MM.1S (cell line): ENCODE data around the gene TPD52L2.

ENCODE experiments used
- DNase-seq: peaks from one replicate; pipeline ENCODE4 v3.0.0-alpha.2; 2015
- H2AFZ ChIP-seq: fragments of 300-600 bp; sonication (generic); 2 replicates; pipeline ENCODE4 v1.6.0; 2016; ENCODE audit warnings: antibody characterized with exemption, low read length
- H3F3A ChIP-seq: fragments of 300-600 bp; sonication (generic); 2 replicates; pipeline ENCODE4 v1.6.1; 2016; ENCODE audit warnings: mild to moderate bottlenecking, antibody characterized with exemption, low read length, moderate library complexity, mixed read lengths; ENCODE audit not compliant: insufficient read depth
- H3K27ac ChIP-seq: fragments of 300-600 bp; sonication (generic); 2 replicates; pipeline ENCODE4 v1.5.1; 2016; ENCODE audit warnings: mild to moderate bottlenecking, low read length
- H3K27me3 ChIP-seq: fragments of 300-600 bp; sonication (generic); replicated peaks from 2 replicates; pipeline ENCODE4 v1.6.0; 2016; ENCODE audit warnings: low read length; ENCODE audit not compliant: insufficient read depth
- H3K36me3 ChIP-seq: fragments of 300-600 bp; sonication (generic); replicated peaks from 2 replicates; pipeline ENCODE4 v1.6.1; 2016; ENCODE audit warnings: mild to moderate bottlenecking, low read length, mixed read lengths; ENCODE audit not compliant: insufficient read depth
- H3K4me1 ChIP-seq: fragments of 300-600 bp; sonication (generic); 2 replicates; pipeline ENCODE4 v1.6.1; 2016; ENCODE audit warnings: low read length, mixed read lengths
- H3K4me2 ChIP-seq: fragments of 300-600 bp; sonication (generic); 2 replicates; pipeline ENCODE4 v1.6.0; 2016; ENCODE audit warnings: low read depth, low read length
- H3K4me3 ChIP-seq: fragments of 300-600 bp; sonication (generic); 2 replicates; pipeline ENCODE4 v1.5.1; 2016; ENCODE audit warnings: low read length, mixed read lengths
- H3K79me2 ChIP-seq: fragments of 300-600 bp; sonication (generic); 2 replicates; pipeline ENCODE4 v1.6.1; 2016; ENCODE audit warnings: mixed run types, low read length, mixed read lengths
- H3K9ac ChIP-seq: fragments of 300-600 bp; sonication (generic); 2 replicates; pipeline ENCODE4 v1.6.1; 2016; ENCODE audit warnings: low read length, mixed read lengths
- H3K9me2 ChIP-seq: fragments of 300-600 bp; sonication (generic); replicated peaks from 2 replicates; pipeline ENCODE4 v1.6.1; 2016; ENCODE audit warnings: mild to moderate bottlenecking, low read length, mixed read lengths; ENCODE audit not compliant: insufficient read depth
- H3K9me3 ChIP-seq: fragments of 300-600 bp; sonication (generic); replicated peaks from 2 replicates; pipeline ENCODE4 v1.6.1; 2016; ENCODE audit warnings: mild to moderate bottlenecking, low read length, mixed read lengths; ENCODE audit not compliant: insufficient read depth
- H4K20me1 ChIP-seq: fragments of 300-600 bp; sonication (generic); 2 replicates; pipeline ENCODE4 v1.6.1; 2016; ENCODE audit warnings: mild to moderate bottlenecking, low read length, moderate library complexity, mixed read lengths; ENCODE audit not compliant: insufficient read depth
- CTCF ChIP-seq: fragments of 300-600 bp; sonication (generic); IDR thresholded peaks from 2 replicates; pipeline ENCODE4 v1.5.1; 2016; ENCODE audit warnings: antibody characterized with exemption, low read length, mixed read lengths
- EZH2 ChIP-seq: fragments of 300-600 bp; sonication (generic); optimal IDR thresholded peaks from 2 replicates; pipeline ENCODE3; 2017; ENCODE audit warnings: low read depth, mild to moderate bottlenecking, antibody characterized with exemption, low read length, mixed read lengths
- EZH2phosphoT487 ChIP-seq: fragments of 300-600 bp; sonication (generic); IDR thresholded peaks from 2 replicates; pipeline ENCODE4 v1.6.1; 2018; ENCODE audit warnings: antibody characterized with exemption, low read length

Gene TPD52L2

DNA sequence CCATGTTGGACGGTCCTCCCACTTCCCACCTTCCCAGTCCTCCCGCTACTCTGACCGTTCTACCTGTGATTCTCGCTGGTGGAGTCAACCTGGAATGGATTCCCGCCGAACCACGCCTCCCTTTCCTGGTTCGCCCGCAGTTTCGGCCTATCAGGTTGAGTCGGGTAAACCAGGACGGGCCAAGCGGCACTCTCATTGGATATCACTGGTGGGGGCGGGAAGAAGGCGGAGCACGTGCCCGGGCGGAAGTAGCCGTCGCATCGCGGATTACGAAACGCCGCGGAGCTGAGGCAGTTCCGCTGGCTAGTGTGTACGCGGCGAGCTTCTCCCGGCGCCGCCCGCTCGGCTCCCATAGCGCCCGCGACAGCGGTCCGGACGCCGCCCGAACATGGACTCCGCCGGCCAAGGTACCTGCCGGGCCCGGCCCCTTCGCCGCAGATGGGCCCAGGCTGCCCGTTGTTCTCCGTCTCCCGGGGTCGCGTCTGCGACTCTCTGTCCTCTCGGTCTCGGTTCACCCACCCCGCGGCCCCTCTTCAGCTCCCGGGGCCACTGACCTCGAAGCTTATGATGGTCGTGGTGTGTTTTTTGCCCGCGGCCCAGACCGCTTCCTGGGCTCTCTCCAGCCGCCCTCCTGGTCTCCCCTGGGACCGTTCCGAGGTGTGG, at the start of gene TPD52L2:
TSS of gene TPD52L2 (plus strand) at position 293 of the 663 bp plus-strand sequence. CDS start at position 389, 96 bp downstream.
- Histone ChIP-seq H3K4me1 (peaks cover 8% of the 10 kb centered on the region), H4K20me1 (no peaks in the 10 kb centered on the region), H3K36me3 (0 out of 2 replicates have a peak, but pooled peaks cover 2% of the 10 kb centered on the region), H3K27ac (peak within 1 kb of the TSS; percentile 70), H2AFZ (peak within 1 kb of the TSS; percentile 91), H3K4me2 (peak within 1 kb of the TSS; percentile 96), H3F3A (peaks cover 20% of the 10 kb centered on the region; the same call in 1 of the 2 replicates), H3K27me3 (no peaks in the 10 kb centered on the region), H3K4me3 (peak within 1 kb of the TSS; percentile 92), H3K9me2 (no peaks in the 10 kb centered on the region), H3K9me3 (no peaks in the 10 kb centered on the region), H3K9ac (peak within 1 kb of the TSS; percentile 87), H3K79me2 (peaks cover 56% of the 10 kb centered on the region)
- peak; percentile 98 for DNase-seq
- TF ChIP-seq EZH2, result no peak
- TF ChIP-seq EZH2phosphoT487, result no peak
- no peak for TF ChIP-seq CTCF

DNA sequence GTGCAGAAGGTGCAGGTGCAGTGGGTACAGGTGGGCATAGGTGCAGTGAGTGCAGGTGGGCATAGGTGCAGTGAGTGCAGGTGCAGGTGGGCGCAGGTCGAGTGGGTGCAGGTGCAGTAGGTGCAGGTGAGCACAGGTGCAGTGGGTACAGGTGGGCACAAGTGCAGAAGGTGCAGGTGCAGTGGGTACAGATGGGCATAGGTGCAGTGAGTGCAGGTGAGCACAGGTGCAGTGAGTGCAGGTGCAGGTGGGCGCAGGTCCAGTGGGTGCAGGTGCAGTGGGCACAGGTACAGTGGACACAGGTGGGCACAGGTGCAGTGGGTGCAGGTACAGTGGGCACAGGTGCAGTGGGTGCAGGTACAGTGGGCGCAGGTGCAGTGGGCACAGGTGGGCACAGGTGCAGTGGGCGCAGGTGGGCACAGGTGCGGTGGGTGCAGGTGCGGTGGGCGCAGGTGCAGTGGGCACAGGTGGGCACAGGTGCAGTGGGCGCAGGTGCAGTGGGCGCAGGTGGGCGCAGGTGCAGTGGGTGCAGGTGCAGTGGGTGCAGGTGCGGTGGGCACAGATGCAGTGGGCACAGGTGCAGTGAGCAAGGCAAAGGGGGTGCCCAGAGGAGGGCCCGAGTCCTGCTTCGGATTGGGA, 49.3 kb upstream of the TPD52L2 start:
- Histone ChIP-seq H3K4me1 (no peaks in the 10 kb centered on the region), H3F3A (peaks cover 3% of the 10 kb centered on the region; the same call in 1 of the 2 replicates), H3K27me3 (peaks cover 54% of the 10 kb centered on the region), H3K9me3 (no peaks in the 10 kb centered on the region), H3K9ac (no peak overlapping the region), H3K4me2 (no peak overlapping the region), H3K27ac (no peak overlapping the region), H4K20me1 (no peaks in the 10 kb centered on the region), H3K9me2 (no peaks in the 10 kb centered on the region), H3K79me2 (no peaks in the 10 kb centered on the region), H2AFZ (no peak overlapping the region), H3K4me3 (no peak overlapping the region), H3K36me3 (no peaks in the 10 kb centered on the region)
- DNase-seq, result no peak
- TF ChIP-seq CTCF (no peak), EZH2 (no peak), EZH2phosphoT487 (no peak)

DNA sequence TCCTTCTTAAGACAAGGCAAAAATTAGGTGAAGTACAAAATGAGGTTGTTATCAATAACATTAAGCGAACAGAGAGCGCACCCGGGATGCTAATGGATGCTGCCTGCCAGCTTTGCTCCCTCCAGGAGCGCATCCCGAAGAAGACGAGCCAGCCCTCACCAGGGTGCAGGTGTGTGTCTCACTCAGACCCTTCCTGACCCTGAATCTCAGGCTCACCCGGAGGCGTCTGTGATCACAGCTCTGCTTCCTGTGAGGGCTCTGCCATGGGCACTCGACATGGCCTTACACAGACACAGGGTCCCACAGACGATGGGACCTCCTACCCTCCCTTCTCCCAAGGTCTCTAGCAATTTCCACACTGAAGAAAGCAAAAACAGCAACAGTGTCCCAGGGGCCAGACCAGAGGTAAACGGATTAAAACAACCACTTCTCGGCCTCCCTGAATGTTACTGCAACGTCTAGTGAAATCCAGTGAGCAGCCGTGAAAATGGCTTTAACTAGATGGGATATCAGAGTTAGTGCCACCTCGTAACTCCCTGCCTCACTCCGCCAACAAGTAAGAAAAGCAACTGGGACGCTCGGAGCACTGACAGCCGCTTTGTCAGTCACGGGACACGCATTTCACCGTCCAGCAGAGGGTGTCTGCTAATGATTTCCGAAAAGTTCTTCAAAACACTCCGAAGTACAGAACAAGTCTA, 45.7 kb upstream of the TPD52L2 start:
- Histone ChIP-seq H3K4me1 (no peaks in the 10 kb centered on the region), H3K4me3 (peak overlapping the region; percentile 43), H3K9me3 (no peaks in the 10 kb centered on the region), H3K4me2 (peak overlapping the region; percentile 60), H3K79me2 (no peaks in the 10 kb centered on the region), H3F3A (no peaks in the 10 kb centered on the region), H3K27me3 (peaks cover 63% of the 10 kb centered on the region), H3K36me3 (no peaks in the 10 kb centered on the region), H2AFZ (peak overlapping the region; percentile 4; the same call in 1 of the 2 replicates), H3K27ac (peak overlapping the region; percentile 12; the same call in 1 of the 2 replicates), H3K9me2 (no peaks in the 10 kb centered on the region), H4K20me1 (no peaks in the 10 kb centered on the region), H3K9ac (peak overlapping the region; percentile 13; the same call in 1 of the 2 replicates)
- peak; percentile 60 for DNase-seq
- TF ChIP-seq CTCF, result peak; percentile 45
- TF ChIP-seq EZH2phosphoT487, result no peak
- no peak for TF ChIP-seq EZH2
